B cell (primary cell): ENCODE measurements around the gene ZACN.

ENCODE experiments used
- CTCF ChIP-seq: fragments of 200-600 bp; IDR thresholded peaks from one replicate; pipeline ENCODE4 v1.8.0; 2022; ENCODE audit warnings: antibody characterized with exemption, mild to moderate bottlenecking
- EZH2 ChIP-seq: IDR thresholded peaks from 2 replicates; pipeline ENCODE4 v1.6.1; 2012; ENCODE audit warnings: borderline replicate concordance, low read depth, mild to moderate bottlenecking, moderate library complexity, low read length; ENCODE audit not compliant: insufficient read depth, poor library complexity, severe bottlenecking

- no peak for TF ChIP-seq EZH2
- TF ChIP-seq CTCF, result no peak
These were observed 6.2 kb downstream of the ZACN start for GRCh38 chr17:76085066-76085730.
